ENCODE measurements around the gene TAF1A. TPM values are rescaled to one million over a fixed set of nuclear protein-coding genes. Genes with fewer than 3 reads are reported as not detected.
"Not testable (repeated sequence)": the region's sequence is repeated elsewhere in the genome, so short reads cannot be mapped to it uniquely, and the experiment has no call there.

Gene TAF1A
- total and polyA plus RNA-seq, 5 donors: 1.0 to 5.2 (median 3.3) TPM

- DNase-seq (peak in 2 of 3 donors; percentile 51 to 60), ATAC-seq (no peak)
- Histone ChIP-seq H3K4me1 (ENCODE audit: control insufficient read depth, insufficient read depth, low read length) (no peaks in the 10 kb centered on the region), H3K27ac (ENCODE audit: low read length) (no peak overlapping the region), H3K27me3 (ENCODE audit: control insufficient read depth, insufficient read depth) (no peaks in the 10 kb centered on the region), H3K9me3 (ENCODE audit: control insufficient read depth, low read length) (no peaks in the 10 kb centered on the region), H3K4me3 (ENCODE audit: low read length) (peak overlapping the region; percentile 86)
- WGBS: 14% methylated on average over 20 of the region's 20 CpGs
- intact Hi-C loops (cut with DNase I): no loop called here
Observed at GRCh38 chr1:222618880-222619596, 29.3 kb upstream of the TAF1A start.

GRCh38 chr1:222618001-222618879 lies 28.5 kb upstream of the TAF1A start, which contains the start of gene MIA3:
Gene MIA3, plus strand, starts transcription at chr1:222618097. Its CDS starts 14 bp downstream, at chr1:222618111.
- intact Hi-C loops (cut with DNase I): no loop called here
- Histone ChIP-seq H3K4me1 (ENCODE audit: control insufficient read depth, insufficient read depth, low read length) (no peaks in the 10 kb centered on the region), H3K4me3 (ENCODE audit: low read length) (peak within 1 kb of the TSS; percentile 86), H3K27me3 (ENCODE audit: control insufficient read depth, insufficient read depth) (no peaks in the 10 kb centered on the region), H3K9me3 (ENCODE audit: control insufficient read depth, low read length) (no peaks in the 10 kb centered on the region), H3K27ac (ENCODE audit: low read length) (peak within 1 kb of the TSS; percentile 63)
- under 1% methylated on average over 75 of the region's 81 CpGs for WGBS
- DNase-seq (peak; percentile 36 to 94 (median 93)), ATAC-seq (peak; percentile 78 to 88)

- Histone ChIP-seq H3K4me3 (ENCODE audit: low read length) (peak overlapping the region; percentile 50), H3K9me3 (ENCODE audit: control insufficient read depth, low read length) (no peaks in the 10 kb centered on the region), H3K27ac (ENCODE audit: low read length) (no peak overlapping the region), H3K4me1 (ENCODE audit: control insufficient read depth, insufficient read depth, low read length) (no peaks in the 10 kb centered on the region), H3K27me3 (ENCODE audit: control insufficient read depth, insufficient read depth) (no peaks in the 10 kb centered on the region)
- 1% methylated on average over 34 of the region's 37 CpGs for WGBS
- DNase-seq (peak; percentile 98), ATAC-seq (peak; percentile 98)
- intact Hi-C loops (cut with DNase I): no loop called here
Observed at GRCh38 chr1:222617367-222617951, 27.7 kb upstream of the TAF1A start.

GRCh38 chr1:222616525-222616924 lies 26.8 kb upstream of the TAF1A start:
- 80% methylated on average over 5 of the region's 5 CpGs for WGBS
- DNase-seq: no peak
- Histone ChIP-seq H3K27ac (ENCODE audit: low read length) (no peak overlapping the region), H3K27me3 (ENCODE audit: control insufficient read depth, insufficient read depth) (no peaks in the 10 kb centered on the region), H3K9me3 (ENCODE audit: control insufficient read depth, low read length) (no peaks in the 10 kb centered on the region), H3K4me3 (ENCODE audit: low read length) (no peak overlapping the region), H3K4me1 (ENCODE audit: control insufficient read depth, insufficient read depth, low read length) (no peaks in the 10 kb centered on the region)
- intact Hi-C loops (cut with DNase I): no loop called here
- no peak for ATAC-seq

GRCh38 chr1:222613627-222614026 lies 23.9 kb upstream of the TAF1A start:
- ATAC-seq: no peak

GRCh38 chr1:222610728-222611127 lies 21.0 kb upstream of the TAF1A start:
- WGBS: 87% methylated on average over 2 of the region's 2 CpGs
- ATAC-seq (no peak), DNase-seq (no peak)
- peaks cover 2% of the 10 kb centered on the region for H3K27me3 ChIP-seq (ENCODE audit: control insufficient read depth, insufficient read depth)
- H3K4me1 ChIP-seq (ENCODE audit: control insufficient read depth, insufficient read depth, low read length): no peaks in the 10 kb centered on the region
- intact Hi-C loops (cut with DNase I): no loop called here
- H3K4me3 ChIP-seq (ENCODE audit: low read length): no peak overlapping the region
- no peak overlapping the region for H3K27ac ChIP-seq (ENCODE audit: low read length)
- H3K9me3 ChIP-seq (ENCODE audit: control insufficient read depth, low read length): no peaks in the 10 kb centered on the region

More at GRCh38 chr1:222613627-222614026, 23.9 kb upstream of the TAF1A start:
- no peak for DNase-seq
- Histone ChIP-seq H3K4me3 (ENCODE audit: low read length) (no peak overlapping the region), H3K4me1 (ENCODE audit: control insufficient read depth, insufficient read depth, low read length) (no peaks in the 10 kb centered on the region), H3K27ac (ENCODE audit: low read length) (no peak overlapping the region), H3K27me3 (ENCODE audit: control insufficient read depth, insufficient read depth) (peaks cover 2% of the 10 kb centered on the region), H3K9me3 (ENCODE audit: control insufficient read depth, low read length) (no peaks in the 10 kb centered on the region)
- intact Hi-C loops (cut with DNase I): no loop called here
- WGBS: 43% methylated on average over 1 of the region's 1 CpG

- H3K4me1 ChIP-seq (ENCODE audit: control insufficient read depth, insufficient read depth, low read length); DNase-seq; H3K27me3 ChIP-seq (ENCODE audit: control insufficient read depth, insufficient read depth); H3K9me3 ChIP-seq (ENCODE audit: control insufficient read depth, low read length); H3K4me3 ChIP-seq (ENCODE audit: low read length); ATAC-seq; H3K27ac ChIP-seq (ENCODE audit: low read length); intact Hi-C loops (cut with DNase I): not testable (repeated sequence)
- WGBS: 50% methylated on average over 1 of the region's 1 CpG
Observed at GRCh38 chr1:222609111-222609510, 19.4 kb upstream of the TAF1A start.

- ATAC-seq: no peak
- Histone ChIP-seq H3K4me1 (ENCODE audit: control insufficient read depth, insufficient read depth, low read length) (no peaks in the 10 kb centered on the region), H3K4me3 (ENCODE audit: low read length) (no peak overlapping the region), H3K9me3 (ENCODE audit: control insufficient read depth, low read length) (no peaks in the 10 kb centered on the region), H3K27ac (ENCODE audit: low read length) (no peak overlapping the region), H3K27me3 (ENCODE audit: control insufficient read depth, insufficient read depth) (peaks cover 2% of the 10 kb centered on the region)
- WGBS: 61% methylated on average over 1 of the region's 1 CpG
- intact Hi-C loops (cut with DNase I): no loop called here
- no peak for DNase-seq
Observed at GRCh38 chr1:222606757-222607156, 17.0 kb upstream of the TAF1A start.

DNA sequence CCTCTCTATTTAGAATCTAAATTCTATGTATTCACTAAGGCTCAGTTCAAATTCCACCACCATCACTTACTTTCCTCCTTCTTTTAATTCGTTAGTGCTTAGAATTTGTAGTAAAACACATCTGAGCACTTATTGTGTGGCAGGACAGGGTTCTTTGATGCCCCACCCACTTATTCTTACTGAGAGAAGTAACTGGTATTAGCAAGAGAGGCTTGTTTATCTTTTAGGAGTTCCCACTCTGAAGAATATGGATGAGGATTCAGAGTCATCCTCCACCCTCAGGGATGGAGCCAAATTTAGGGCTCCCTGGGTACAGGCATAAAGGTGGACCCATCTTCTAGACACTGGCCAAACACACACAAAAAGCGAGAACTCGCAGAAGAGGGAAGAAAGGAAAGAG lies 11.5 kb upstream of the TAF1A start:
- Histone ChIP-seq H3K4me1 (ENCODE audit: control insufficient read depth, insufficient read depth, low read length) (no peaks in the 10 kb centered on the region), H3K27ac (ENCODE audit: low read length) (no peak overlapping the region), H3K9me3 (ENCODE audit: control insufficient read depth, low read length) (no peaks in the 10 kb centered on the region), H3K27me3 (ENCODE audit: control insufficient read depth, insufficient read depth) (no peaks in the 10 kb centered on the region), H3K4me3 (ENCODE audit: low read length) (no peak overlapping the region)
- DNase-seq (no peak), ATAC-seq (no peak)
- 54% methylated on average over 3 of the region's 3 CpGs for WGBS
- intact Hi-C loops (cut with DNase I): no loop called here

DNA sequence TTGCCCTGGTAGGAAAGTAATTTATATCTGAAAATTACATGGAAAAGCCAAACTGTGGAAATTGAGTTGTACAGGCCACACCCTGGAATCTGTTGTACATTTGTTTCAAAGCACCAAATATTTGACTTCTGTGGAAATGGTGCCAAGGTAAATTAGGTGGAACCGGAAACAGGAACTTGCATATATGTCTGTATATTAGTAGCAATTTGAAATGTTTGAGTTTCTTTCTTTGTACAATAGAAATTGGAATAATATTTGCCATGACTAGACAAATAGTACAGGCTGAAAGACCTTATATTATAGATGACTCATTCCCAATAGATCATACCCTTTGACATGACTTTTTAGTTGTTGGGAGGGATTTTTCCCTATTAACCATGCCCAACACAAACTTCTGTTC lies 10.5 kb upstream of the TAF1A start:
- Histone ChIP-seq H3K4me1 (ENCODE audit: control insufficient read depth, insufficient read depth, low read length) (no peaks in the 10 kb centered on the region), H3K4me3 (ENCODE audit: low read length) (no peak overlapping the region), H3K27me3 (ENCODE audit: control insufficient read depth, insufficient read depth) (no peaks in the 10 kb centered on the region), H3K27ac (ENCODE audit: low read length) (no peak overlapping the region), H3K9me3 (ENCODE audit: control insufficient read depth, low read length) (no peaks in the 10 kb centered on the region)
- 73% methylated on average over 1 of the region's 1 CpG for WGBS
- intact Hi-C loops (cut with DNase I): no loop called here
- no peak for ATAC-seq
- DNase-seq: no peak

- intact Hi-C loops (cut with DNase I): no loop called here
- Histone ChIP-seq H3K4me3 (ENCODE audit: low read length) (no peak overlapping the region), H3K27me3 (ENCODE audit: control insufficient read depth, insufficient read depth) (no peaks in the 10 kb centered on the region), H3K9me3 (ENCODE audit: control insufficient read depth, low read length) (no peaks in the 10 kb centered on the region), H3K4me1 (ENCODE audit: control insufficient read depth, insufficient read depth, low read length) (no peaks in the 10 kb centered on the region), H3K27ac (ENCODE audit: low read length) (no peak overlapping the region)
- 82% methylated on average over 4 of the region's 4 CpGs for WGBS
- ATAC-seq: no peak
- DNase-seq: no peak
Observed at GRCh38 chr1:222596696-222597095, 7.0 kb upstream of the TAF1A start.

Data from right cardiac atrium (tissue), 5 donors.